GM18519 (cell line): ENCODE data around the gene FMNL2.
A peak's percentile ranks its signal among the peaks of the same experiment; 100 is the strongest.

Experiments used
- ATAC-seq: cut with Tn5 transposase; IDR thresholded peaks from one replicate; pipeline ENCODE4 v1.9.1; 2021; ENCODE audit warnings: mild to moderate bottlenecking, moderate library complexity; ENCODE audit not compliant: unreplicated experiment, low FRiP score

Gene FMNL2

DNA sequence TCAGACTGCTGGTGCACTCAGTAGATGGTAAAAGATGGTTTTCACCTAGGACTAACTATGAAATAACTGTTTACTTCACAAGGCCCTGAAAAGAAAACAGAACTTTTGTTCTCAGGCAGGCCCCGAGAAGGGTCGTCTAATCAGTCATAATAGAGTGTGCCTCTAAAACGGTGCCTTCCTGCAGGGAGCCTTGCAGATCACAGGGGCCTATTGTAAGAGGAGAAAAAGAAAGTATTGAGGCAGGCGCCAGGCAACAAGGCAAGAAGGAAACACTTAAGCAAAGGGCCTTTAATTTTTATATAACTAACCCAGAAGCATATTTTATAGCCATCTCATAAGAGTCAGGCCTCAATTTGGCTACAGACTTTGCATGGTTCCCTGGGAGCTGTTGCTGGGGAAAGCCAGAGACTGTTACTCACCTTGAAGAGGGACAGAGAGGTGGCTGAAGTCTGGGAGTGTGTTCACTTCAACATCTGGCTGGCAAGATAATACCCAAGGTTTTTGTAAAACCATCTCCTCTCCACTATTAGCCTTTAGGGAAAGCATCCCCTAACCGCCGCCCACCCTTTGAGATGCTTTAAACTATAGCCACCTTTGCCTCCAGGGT lies 265.2 kb downstream of the FMNL2 start:
- no peak for ATAC-seq

DNA sequence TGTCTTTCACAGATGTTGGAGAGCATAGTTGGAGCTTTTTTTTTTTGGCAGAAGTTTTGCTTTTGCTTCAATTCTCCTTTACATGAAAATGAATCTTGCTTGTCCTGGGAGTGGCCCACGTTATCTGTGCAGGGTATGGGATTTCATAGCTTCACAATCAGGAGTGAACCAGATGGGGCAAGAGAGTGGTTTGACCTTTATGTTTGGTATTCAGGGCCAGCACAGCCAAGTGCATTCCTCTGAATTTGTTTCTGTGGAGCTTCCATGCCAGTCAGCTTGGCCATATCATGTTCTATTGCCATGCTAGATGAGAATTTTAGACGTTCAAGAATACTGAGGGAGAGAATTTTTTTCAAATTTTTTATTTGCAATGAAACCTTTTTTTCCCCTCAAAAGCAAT lies 265.7 kb downstream of the FMNL2 start:
- ATAC-seq, result no peak

- ATAC-seq, result no peak
These were observed 267.8 kb downstream of the FMNL2 start for GRCh38 chr2:152602750-152603149.

DNA sequence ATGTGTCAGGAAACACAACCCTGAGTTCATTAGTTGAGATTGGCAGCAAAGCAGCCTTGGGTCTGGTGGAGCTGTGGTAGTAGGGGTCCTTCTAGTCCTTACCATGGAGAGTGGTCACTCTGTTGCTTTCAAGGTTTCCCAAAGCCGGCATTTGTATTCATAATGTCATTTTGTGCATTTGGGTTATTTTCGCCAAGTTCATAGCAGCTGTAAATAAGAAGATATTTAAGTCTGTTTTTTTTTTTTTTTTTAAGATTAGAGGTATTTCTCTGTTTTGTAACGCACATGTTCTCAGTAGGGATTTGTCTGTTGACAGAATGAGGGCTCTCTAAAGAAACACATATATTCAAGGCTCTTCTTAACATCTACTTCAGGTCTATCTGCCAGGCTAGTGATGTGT lies 268.2 kb downstream of the FMNL2 start:
- no peak for ATAC-seq

GRCh38 chr2:152606081-152606480 lies 271.1 kb downstream of the FMNL2 start:
- no peak for ATAC-seq

- ATAC-seq, result no peak
These were observed 272.0 kb downstream of the FMNL2 start for GRCh38 chr2:152606941-152607340.

DNA sequence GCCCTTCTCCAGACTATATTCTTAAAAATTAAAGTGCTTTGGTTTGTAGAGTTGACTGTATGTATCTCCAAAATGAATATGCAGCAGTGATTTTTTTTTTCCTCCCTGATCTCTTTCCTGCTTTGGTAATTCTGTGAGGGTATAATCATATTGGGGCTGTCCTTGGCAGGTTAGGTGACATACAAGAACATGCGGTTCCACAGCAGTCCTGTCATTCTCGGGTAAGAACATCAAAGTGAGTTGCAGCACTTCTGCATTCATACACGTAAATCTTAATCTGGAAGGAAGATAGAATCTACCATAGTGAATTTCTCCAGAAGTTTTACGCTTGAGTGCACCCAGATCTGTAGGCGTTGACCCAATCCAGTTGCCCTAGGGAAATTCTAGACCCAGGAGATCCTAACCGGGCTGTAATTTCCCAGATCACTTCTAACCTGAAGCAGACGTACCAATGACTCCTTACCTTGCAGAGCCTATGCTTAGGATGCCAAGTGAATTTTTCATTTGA lies 272.9 kb downstream of the FMNL2 start:
- no peak for ATAC-seq

DNA sequence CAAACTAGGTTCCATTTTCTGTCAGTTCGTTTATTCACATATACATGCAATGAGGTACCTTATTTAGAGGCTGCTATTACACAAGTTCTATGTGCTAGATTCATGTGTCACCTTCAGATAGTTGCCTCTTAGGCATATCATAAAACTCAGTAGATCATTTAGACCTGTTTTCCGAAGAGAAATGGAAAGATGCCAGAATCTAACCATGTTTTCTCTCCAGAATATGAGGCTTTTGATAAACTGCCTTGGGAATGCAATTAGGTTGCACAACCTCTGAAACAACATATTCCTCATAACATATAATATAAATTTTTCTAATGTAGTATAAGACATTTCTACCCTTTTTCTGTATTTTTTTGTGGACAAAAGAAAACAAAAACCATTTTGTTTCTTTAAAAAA lies 274.2 kb downstream of the FMNL2 start:
- ATAC-seq, result no peak

DNA sequence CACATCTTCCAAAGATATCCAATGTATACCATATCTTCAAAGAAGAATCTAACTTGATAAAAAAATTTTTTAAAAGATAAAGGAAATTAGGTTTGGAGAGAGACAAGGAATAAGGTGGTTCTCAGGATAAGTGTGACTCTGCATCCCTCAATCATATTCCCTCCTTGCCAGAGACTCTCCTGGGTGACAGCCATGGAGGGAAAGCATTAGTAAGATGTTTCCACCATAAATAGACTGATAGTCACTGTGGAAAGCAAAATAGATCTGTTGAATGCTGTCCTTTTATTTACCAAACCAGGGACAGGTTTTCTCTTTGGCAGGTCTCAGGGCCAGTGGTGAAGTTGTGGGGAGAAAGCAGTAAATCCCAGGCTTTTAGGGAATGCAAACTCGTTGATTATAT lies 274.7 kb downstream of the FMNL2 start:
- ATAC-seq, result no peak

DNA sequence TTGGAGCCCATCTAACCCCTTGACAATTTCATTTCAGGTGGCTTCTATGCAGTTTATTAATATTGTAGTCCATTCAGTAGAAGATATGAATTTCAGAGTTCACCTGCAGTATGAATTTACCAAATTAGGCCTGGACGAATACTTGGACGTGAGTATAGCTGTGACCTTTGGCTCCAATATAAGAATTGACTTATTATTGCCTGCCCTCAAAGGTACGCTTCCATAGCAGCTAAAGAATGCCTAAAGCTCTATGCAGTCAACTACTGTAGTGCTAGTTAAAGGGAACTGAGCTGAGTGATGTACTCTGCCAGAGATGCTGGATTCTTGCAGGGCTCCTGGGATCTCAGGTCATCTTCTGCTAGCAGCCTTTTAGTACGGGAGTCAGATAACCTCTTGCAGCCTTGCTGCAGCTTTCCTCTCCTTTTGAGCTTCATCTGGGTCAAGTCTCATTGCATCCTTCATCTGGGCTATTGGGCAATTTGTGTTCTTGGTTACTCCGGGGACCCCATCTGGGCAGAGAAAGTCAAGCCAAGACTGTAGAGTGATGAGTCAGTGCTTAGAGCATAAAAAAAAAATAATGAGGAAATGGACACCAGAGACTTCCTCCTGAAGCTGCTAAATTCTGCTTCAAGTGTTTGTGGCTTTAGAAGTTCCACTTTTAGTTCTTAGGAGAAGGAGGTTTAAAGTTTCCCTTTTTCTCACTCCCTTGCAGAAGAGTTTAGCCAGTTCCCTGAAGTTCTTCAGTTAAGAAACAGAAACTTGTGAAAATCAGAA lies 276.7 kb downstream of the FMNL2 start:
- ATAC-seq, result peak; percentile 70

- peak; percentile 46 for ATAC-seq
These were observed 278.3 kb downstream of the FMNL2 start for GRCh38 chr2:152613235-152613634.

DNA sequence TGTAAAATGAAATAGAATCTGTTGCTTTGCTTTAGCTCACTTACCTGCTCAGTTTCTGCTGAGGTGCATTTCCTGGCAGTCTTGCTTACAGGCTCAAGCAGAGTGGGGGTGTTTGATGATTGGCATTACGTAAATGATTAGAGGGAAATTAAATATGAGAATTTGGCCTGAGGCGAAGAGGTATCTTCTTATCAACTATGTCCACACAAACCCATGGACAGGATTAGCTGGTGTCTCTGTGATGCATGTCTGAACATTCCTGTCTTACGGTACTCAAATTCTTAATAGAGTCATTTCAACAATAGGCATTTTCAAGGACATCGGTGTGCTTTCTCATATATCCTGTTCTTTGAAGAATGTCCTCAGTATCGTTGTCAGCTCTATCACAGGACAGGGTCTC lies 280.2 kb downstream of the FMNL2 start:
- ATAC-seq, result no peak

- no peak for ATAC-seq
These were observed 282.6 kb downstream of the FMNL2 start for GRCh38 chr2:152617456-152618192.

DNA sequence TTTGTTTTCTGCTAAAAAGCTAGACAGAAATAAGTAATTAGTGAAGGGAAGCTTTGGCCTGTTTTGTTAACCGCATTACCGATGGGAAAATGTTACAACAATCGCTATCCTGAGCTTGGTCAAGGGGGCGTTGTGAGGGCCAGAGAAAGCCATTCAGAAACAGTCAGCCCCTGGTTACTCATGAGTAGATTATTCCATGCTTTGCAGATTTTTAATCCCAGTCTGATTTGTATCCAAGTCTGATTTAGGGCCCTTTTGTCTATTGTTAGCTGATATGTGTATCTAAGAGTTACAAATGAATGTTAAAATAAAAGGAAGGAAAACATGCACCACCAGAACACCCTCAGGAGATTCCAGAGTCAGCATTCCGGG lies 283.2 kb downstream of the FMNL2 start:
- no peak for ATAC-seq

DNA sequence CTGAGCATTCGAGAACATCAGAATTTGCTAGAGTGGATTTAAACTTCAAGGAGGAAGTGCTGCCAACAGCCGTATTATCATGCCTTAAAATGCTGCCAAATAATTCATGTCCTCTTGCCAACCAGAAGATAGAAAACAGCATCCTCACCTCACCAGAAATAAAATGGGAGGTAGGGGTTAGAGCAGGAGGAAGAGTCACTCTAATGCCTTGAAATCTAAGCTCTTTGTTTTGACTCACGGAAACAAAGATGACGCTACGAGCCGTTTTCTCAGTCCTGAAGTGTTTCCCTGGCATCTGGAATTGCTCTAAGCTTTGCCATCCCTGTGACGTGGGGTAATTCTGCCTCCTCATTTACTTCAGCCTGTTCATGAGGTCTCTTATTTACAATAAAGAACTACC lies 285.2 kb downstream of the FMNL2 start:
- ATAC-seq, result no peak

GRCh38 chr2:152620985-152621384 lies 286.0 kb downstream of the FMNL2 start:
- no peak for ATAC-seq

- ATAC-seq, result no peak
These were observed 287.2 kb downstream of the FMNL2 start for GRCh38 chr2:152622219-152622618.

- no peak for ATAC-seq
These were observed 288.2 kb downstream of the FMNL2 start for GRCh38 chr2:152623076-152623740.

DNA sequence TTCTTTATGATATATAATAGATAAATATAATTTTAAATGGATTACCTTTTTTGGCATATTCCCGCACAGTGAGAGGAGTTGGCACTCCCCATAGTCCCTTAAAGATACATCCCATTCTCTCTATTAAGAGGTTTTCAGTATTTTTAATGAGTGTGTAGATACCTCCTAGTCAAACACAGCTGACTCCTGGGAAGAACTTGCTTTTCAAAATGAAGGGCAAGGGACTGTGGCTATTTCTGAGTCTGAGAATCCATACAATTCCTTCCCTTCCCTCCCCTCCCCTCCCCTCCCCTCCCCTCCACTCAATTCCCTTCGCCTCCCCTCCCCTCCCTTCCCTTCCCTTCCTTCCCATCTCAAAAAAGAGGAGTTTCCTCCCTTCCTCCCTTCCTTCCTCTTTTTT lies 288.8 kb downstream of the FMNL2 start:
- no peak for ATAC-seq

GRCh38 chr2:152624805-152625204 lies 289.8 kb downstream of the FMNL2 start:
- no peak for ATAC-seq

- no peak for ATAC-seq
These were observed 292.0 kb downstream of the FMNL2 start for GRCh38 chr2:152626911-152627339.
